GM10266 (cell line): Measurements from ENCODE around the gene RBM4.
"Not testable (repeated sequence)": the region's sequence is repeated elsewhere in the genome, so short reads cannot be mapped to it uniquely, and the experiment has no call there.

Experiments
- DNase-seq: peaks from one replicate; pipeline ENCODE4 v3.0.0; 2012; ENCODE audit errors: extremely low spot score
- CTCF ChIP-seq: IDR thresholded peaks from 2 replicates; pipeline ENCODE4 v1.5.1; 2012; ENCODE audit warnings: mild to moderate bottlenecking, low read depth; ENCODE audit not compliant: control insufficient read depth, insufficient read depth; ENCODE audit errors: missing control alignments

Gene RBM4

GRCh38 chr11:66629356-66629755, 9.1 kb upstream of the RBM4 start:
- TF ChIP-seq CTCF: no peak
- DNase-seq: no peak

- TF ChIP-seq CTCF: no peak
- DNase-seq: no peak
These were observed 6.6 kb upstream of the RBM4 start for GRCh38 chr11:66631883-66632282.

- DNase-seq: no peak
- TF ChIP-seq CTCF: no peak
These were observed 5.6 kb upstream of the RBM4 start for GRCh38 chr11:66632952-66633351.

GRCh38 chr11:66636411-66636810, 2.1 kb upstream of the RBM4 start:
- TF ChIP-seq CTCF: no peak
- DNase-seq: no peak

GRCh38 chr11:66637557-66638176, 836 bp upstream of the RBM4 start:
- TF ChIP-seq CTCF: no peak
- no peak for DNase-seq

GRCh38 chr11:66639066-66639813, 737 bp downstream of the RBM4 start:
- DNase-seq: no peak
- no peak for TF ChIP-seq CTCF

GRCh38 chr11:66639814-66640340, 1.4 kb downstream of the RBM4 start:
- DNase-seq: not testable (repeated sequence)
